ENCODE measurements around the gene FOXL1. TPM values are rescaled to one million over a fixed set of nuclear protein-coding genes. Genes with fewer than 3 reads are reported as not detected.

FOXL1 gene
- total RNA-seq, 4 donors from 2014 or later = 0.09 to 1.3 (median 0.43) TPM

DNA sequence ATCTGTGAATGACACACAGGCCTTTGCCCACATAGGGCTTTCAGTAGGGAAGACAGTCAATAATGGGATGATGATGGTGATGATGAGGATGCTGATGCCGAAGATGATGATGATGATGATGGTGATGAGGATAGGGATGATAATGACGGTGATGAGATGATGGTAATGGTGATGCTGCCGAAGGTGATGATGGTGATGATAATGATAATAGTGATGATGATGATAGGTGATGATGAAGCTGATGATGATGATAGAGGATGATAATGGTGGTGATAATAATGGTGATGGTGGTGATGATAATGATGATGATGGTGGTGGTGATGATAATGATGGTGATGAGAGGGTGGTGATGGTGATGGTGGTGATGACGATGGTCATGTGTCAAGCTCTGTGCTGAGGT is 12.9 kb downstream of the FOXL1 start:
- DNase-seq (ENCODE audit: low spot score) (no peak), ATAC-seq (ENCODE audit: low FRiP score) (no peak)
- TF ChIP-seq, protein P1, sequence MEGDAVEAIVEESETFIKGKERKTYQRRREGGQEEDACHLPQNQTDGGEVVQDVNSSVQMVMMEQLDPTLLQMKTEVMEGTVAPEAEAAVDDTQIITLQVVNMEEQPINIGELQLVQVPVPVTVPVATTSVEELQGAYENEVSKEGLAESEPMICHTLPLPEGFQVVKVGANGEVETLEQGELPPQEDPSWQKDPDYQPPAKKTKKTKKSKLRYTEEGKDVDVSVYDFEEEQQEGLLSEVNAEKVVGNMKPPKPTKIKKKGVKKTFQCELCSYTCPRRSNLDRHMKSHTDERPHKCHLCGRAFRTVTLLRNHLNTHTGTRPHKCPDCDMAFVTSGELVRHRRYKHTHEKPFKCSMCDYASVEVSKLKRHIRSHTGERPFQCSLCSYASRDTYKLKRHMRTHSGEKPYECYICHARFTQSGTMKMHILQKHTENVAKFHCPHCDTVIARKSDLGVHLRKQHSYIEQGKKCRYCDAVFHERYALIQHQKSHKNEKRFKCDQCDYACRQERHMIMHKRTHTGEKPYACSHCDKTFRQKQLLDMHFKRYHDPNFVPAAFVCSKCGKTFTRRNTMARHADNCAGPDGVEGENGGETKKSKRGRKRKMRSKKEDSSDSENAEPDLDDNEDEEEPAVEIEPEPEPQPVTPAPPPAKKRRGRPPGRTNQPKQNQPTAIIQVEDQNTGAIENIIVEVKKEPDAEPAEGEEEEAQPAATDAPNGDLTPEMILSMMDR (IDR thresholded peaks at IDR 0.05) = no peak

DNA sequence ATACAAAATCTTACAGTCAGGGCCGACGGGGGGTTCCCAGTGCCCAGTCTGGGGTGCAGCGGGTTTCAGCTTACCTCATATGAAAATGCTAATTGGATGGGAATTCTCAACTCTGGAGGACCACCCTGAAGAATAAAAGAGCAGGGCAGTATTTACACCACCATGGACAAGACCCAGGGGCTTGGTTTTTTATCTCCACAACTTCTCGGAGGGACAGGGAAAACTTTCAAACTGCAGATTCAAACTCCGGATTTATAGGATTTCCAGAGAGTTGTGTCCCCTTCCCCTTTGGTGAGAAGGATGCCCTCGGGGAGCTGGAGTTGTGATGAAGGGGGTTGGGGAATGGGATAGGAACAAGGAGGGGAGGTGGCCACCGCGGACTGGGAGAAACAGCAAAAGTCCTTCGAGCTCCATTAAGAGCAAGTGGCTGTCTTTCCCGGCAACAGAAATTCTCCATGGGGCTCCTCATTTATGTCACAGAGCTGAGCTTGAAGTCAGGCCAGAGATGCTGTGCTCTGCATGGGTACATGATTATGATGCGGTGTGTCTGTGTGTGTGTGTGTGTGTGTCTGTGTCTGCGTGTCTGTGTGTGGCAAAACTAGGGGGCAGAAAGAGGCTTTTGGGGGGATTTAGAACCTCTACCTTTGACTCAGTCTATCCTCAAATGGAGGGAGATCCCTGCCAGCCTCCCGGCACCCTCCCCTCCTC is 15.7 kb downstream of the FOXL1 start:
- DNase-seq (ENCODE audit: low spot score) (no peak), ATAC-seq (ENCODE audit: low FRiP score) (no peak)
- TF ChIP-seq, protein P1 (IDR thresholded peaks at IDR 0.05) = no peak

DNA sequence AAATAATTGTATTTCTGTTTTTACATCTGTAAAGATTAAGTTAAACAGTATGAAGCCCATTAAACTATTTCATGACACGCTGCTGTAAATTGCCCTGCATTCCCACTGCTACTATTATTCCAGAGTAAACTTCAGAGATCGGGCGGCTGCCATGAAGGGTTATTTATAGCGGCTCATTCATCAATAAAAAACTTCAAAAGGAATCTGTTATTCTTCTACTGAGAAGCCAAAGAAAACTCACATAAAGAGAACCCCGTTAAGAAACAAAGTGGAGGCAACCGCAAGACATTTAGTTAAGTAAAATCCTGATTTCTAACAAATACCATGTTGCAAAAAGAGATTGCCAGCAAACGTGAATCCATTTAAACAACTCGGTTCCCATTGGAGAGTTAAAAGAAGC is 16.4 kb downstream of the FOXL1 start:
- DNase-seq (ENCODE audit: low spot score) = no peak
- TF ChIP-seq, protein P1 (IDR thresholded peaks at IDR 0.05) = no peak
- no peak for ATAC-seq (ENCODE audit: low FRiP score)

DNA sequence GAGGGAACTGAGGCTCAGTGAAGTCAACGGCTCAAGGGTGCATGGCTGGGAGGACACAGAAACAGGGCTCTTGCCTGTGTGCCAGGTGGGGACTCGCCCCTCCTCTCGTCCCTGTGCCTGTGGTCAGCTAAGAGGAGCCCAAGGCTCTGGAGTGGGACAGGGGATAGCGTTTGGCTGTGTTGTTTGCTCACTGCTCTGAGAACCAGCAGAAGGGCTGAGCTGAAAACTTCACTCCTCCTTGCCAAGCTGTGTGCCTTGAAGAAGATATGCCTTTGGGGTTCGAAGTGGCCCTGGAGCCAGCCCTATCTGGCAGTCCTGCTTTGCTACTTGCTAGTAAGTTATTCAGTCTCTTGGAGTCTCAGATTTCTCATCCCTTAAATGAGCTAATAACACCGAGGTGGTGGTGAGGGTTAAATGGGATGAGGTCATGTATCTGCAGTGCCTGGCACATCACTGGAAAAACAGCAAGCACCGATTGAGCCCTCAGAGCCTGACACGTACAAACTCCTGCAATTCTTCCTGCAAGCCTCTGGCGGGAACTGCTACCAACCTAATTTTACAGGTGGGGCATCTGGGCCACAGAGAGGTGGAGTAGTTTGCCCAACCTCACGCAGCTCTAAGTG is 17.7 kb downstream of the FOXL1 start:
- no peak for DNase-seq (ENCODE audit: low spot score)
- TF ChIP-seq, protein P1 (IDR thresholded peaks at IDR 0.05) = no peak
- ATAC-seq (ENCODE audit: low FRiP score) = no peak

DNA sequence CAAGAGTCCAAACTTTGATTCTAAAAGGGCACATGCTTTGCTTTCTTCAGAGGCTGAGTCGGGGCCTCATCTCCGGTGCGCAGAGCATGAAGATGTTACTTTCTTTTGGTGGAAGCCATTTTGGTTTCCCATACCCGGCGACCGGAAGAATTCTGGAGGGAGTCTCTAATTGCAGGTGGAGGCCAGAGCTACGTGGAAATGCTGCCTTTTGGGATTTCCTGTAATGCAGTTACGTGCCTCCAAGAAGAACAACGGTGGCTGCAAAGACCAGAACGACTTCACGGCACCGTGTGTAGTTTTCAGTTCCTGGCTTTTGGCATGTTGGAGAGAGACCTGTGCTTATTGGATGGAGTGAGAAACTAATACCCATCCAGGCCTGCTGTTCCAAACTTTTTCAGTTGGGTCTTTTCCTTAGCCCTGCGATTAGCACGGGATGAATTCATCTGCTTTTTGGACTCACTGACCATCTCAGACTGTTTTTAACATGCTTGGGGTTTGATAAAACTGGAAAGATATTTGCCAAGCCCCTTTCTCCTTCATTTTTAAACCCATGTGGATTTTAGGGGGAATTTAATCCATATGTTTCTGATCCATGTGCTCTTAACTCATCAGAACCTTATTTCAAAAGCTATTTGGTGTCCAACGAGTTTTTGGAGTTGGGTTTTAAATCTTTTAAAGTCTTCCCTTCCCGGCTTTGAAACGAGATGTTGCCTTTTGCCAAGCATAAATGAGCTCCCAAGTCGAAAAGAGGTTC is 19.0 kb downstream of the FOXL1 start:
- DNase-seq (ENCODE audit: low spot score) (no peak), ATAC-seq (ENCODE audit: low FRiP score) (no peak)
- TF ChIP-seq, protein P1 (IDR thresholded peaks at IDR 0.05) = no peak

DNA sequence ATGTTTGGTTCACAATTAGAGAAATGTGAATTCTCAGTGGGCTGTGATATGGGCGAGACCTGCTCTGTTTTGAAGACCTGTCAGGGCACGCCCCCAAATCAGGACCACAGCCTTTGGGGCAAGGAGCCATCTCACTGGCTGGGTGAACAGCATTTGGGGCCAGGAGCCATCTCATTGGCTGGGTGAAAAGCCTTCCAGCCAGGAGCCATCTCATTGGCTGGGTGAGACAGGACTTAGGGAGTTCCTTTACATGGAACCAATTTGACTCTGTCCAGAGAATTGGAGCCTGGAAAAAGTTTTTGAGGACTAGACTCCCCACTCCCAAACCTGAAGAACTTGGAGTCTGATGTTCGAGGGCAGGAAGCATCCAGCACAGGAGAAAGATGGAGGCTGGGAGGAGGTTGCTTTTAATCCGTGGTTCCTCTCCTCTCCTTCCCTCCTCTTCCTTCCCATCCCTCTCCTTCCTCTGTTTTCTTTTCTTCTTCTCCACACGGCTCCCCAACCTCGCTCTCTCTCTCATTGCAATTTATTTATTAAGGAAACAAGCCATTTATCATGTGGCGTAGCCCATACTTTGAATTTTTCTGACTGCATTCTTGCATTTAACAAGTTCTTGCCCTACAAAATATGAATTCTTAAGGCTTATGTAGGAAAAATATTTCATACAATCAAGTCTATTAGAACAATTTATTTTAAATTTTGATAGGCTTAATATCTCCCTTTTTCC is 19.7 kb downstream of the FOXL1 start:
- TF ChIP-seq, protein P1 (IDR thresholded peaks at IDR 0.05) = no peak
- DNase-seq (ENCODE audit: low spot score) = no peak
- ATAC-seq (ENCODE audit: low FRiP score) = peak; percentile 73

All from omental fat pad (tissue), 4 donors.